ENCODE data around the gene LIN7C.

DNA sequence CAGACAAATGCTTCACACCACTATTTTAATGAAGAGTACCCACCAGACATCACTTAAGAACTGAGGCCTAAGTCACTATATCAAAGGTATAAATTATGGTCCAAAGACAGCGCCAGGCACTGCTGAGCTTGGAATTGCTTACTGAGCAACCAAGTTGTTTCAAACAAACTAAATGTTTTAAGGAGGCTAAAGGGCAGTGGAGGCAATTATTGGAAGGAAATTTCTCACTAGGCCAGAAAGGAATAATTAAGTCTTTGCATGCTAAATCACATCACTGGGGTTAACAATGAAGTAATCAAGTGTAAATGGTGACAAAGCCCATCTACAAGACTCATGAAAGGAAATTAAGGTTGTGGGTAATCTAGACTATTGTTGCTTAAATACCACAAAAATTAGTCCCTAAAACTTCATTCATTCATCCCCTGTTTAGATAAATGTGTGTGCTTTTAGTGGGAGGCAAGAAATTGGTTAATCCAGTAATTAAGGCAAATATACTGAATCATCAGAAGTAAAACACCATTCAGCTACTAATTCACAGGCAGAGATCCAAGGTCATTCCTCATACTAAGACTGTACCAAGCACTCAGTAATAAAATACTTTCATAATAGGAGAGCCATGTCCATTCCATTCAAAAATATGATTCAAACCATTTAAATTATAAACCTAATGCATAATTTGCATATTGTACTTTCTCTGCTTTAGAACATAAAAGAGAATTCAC is 55.2 kb downstream of the LIN7C start:
- TF ChIP-seq, protein P1, sequence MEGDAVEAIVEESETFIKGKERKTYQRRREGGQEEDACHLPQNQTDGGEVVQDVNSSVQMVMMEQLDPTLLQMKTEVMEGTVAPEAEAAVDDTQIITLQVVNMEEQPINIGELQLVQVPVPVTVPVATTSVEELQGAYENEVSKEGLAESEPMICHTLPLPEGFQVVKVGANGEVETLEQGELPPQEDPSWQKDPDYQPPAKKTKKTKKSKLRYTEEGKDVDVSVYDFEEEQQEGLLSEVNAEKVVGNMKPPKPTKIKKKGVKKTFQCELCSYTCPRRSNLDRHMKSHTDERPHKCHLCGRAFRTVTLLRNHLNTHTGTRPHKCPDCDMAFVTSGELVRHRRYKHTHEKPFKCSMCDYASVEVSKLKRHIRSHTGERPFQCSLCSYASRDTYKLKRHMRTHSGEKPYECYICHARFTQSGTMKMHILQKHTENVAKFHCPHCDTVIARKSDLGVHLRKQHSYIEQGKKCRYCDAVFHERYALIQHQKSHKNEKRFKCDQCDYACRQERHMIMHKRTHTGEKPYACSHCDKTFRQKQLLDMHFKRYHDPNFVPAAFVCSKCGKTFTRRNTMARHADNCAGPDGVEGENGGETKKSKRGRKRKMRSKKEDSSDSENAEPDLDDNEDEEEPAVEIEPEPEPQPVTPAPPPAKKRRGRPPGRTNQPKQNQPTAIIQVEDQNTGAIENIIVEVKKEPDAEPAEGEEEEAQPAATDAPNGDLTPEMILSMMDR (IDR thresholded peaks at IDR 0.05): no peak
- TF ChIP-seq POLR2A (IDR thresholded peaks at IDR 0.05): no peak
